NCI-H128 (cell line): ENCODE results near the gene ITGB4.

Experiments
- DNase-seq: peaks from one replicate; lab custom pipeline; 2025; ENCODE audit not compliant: unreplicated experiment; lab: John Stamatoyannopoulos, UW

The ITGB4 gene

GRCh38 chr17:75720656-75721462, at the start of gene ITGB4:
Gene ITGB4 (plus strand): TSS chr17:75721459. CDS start chr17:75724704, 3,245 bp downstream.
- no peak for DNase-seq

DNA sequence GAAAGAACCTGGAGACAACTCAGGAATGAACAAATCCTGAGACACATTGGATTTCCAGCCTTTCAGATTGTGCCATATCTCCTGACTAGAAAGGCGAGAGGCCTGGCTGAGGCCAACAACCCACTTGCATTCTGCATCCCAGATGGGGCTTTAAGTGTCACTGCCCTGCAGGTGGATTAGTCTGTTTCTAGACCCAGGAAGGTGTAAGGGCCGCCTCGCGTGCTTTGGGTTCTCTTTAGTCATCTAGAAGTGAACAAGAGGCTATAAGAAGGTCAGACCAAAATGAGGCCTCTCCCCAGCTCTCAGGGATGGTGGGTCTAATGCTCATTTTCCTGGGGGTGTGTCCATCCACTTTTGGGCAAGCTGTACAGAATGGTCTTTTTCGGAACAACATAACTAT, 49.2 kb upstream of the ITGB4 start:
- DNase-seq, result no peak

GRCh38 chr17:75673487-75673886, 47.8 kb upstream of the ITGB4 start:
- DNase-seq, result no peak

DNA sequence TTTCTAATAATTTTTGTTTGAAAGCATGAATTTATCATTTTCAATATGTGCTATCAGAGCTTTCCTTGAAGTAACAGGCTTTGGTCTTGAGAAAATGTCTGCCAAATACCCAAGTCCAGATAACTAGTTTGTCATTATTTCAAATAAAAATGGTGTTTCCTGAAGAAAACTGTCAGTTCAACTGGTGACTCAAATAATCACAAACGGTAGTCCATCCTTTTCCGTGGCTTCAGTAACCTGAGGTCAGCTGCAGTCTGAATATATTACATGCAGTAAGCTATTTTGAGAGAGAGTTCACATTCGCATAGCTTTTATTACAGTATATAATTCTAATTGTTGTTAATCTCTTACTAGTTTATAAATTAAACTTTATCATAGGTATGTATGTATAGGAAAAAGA, 44.8 kb upstream of the ITGB4 start:
- DNase-seq, result no peak

DNA sequence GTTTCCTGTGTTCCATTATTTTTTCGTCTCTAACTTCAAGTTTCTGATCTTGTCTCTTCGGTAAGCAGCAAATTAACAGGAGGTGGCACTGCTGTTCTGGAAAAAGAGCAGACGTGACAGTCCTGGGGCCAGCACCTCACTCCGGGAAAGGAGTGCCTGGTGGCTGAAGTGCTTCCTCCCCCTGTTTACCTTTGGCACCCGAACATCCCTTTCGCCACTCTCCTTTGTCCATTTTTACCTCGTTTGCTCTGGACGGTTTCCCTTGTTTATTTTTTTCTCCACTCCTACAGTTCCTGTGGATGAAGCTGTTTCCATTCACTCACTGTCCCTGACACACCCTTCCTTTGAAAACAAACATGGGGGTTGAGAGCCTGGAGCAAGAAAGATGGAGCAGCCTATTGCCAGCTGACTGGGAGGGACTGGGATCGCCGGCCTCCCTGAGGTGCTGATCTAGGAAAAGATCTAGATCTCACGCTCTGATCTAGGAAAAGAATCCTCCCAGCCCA, 41.5 kb upstream of the ITGB4 start:
- DNase-seq, result no peak

DNA sequence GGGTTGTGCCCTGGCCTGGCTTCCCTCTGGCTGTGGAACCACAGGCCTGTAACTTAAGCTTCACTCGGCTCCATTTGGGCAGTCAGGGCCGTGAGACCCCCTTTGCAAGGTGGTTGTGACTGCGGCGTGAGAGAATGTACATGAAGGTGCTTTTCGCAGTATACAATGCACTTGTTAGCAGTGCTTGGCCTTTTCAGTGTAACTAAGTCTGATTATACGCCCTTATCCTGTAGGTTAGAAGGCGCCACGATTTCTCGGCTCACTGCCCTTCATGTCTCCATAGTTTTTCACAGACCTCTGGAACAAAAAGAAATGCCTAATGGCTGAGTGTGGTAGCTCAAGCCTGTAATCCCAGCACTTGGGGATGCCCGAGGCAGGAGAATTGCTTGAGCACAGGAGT, 40.8 kb upstream of the ITGB4 start:
- no peak for DNase-seq

- DNase-seq, result no peak
Observed at GRCh38 chr17:75681289-75681688, 40.0 kb upstream of the ITGB4 start.

DNA sequence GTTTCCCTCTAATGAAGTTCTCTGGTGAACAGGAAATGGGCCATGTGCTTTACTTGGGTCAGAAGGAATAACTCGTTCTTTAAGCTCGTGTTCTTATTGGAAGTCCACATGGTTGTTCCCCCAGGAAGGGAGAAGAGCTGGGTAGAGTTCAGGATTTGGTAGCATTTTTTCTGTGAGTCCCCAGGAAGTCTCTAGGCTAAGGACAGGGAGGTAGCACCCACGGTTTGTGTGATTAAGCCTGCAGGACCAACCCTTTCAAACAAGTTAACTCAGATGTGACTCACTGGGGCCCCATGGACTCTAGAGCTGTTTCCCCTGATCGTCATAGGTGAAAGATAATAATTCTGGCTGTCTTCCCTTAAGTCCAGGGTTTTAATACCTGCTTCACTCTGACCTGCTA, 37.7 kb upstream of the ITGB4 start:
- DNase-seq, result no peak

DNA sequence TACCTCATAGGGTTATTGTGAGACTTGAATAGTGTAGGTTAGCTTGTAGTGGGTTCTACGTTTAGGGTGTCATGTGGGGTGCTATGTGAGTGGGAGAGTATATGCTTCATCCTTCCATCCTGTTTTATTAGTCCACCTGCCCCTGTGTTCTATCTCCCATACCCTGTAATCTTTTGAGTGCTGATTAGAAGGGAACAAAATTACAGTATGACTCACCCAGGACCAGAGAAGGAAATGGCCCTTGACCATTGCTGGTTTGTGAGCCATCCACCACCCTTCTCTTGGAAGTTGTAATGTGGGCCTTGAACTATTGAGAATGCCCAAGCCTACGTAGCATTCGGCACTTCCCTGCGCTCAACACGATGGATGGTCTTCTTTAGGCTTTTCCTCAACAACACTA, 37.0 kb upstream of the ITGB4 start:
- DNase-seq, result no peak

- DNase-seq, result no peak
Observed at GRCh38 chr17:75684924-75685323, 36.3 kb upstream of the ITGB4 start.

DNA sequence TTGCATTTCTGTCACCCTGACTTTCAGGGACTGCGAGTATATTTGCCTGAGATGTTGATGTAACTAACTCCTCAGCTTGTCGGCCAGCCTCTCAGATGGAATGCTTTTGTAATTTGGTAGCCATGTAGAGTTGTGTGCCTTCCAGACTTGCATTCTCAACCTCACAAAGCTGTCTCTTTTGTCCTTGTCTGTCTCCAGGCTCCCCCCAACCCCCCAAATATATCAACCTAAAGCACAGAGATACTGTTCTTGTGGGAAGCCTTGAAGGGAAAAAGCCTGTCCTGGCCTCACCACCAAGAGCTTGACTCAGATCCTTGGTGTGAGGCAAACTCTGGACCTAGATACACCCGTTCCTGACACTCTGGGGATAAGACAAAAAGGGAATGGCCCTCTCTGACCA, 35.8 kb upstream of the ITGB4 start:
- no peak for DNase-seq

- no peak for DNase-seq
Observed at GRCh38 chr17:75688209-75688825, 32.9 kb upstream of the ITGB4 start.

DNA sequence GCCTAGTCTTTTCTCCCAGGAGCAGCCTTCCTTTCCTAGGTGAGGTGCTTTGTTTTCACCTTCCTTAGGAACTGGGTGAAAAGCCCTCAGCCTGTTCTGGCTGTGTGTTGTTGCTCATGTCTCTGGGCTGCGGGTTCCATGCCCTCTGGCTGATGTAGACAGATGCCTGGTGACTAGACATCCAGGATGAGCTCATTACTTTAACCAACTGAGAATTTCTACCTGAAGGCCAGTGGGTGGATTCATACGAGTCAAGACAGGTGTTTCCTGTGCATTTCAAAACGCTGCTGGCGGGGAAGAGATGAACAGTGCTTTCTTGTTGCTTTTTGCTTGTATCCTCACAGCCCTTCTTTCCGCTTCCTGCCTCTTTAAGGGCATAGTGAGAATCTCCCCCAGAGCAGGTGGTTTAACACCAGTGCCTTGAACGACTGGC, 31.8 kb upstream of the ITGB4 start:
- DNase-seq, result no peak

GRCh38 chr17:75691371-75691791, 29.9 kb upstream of the ITGB4 start:
- no peak for DNase-seq

DNA sequence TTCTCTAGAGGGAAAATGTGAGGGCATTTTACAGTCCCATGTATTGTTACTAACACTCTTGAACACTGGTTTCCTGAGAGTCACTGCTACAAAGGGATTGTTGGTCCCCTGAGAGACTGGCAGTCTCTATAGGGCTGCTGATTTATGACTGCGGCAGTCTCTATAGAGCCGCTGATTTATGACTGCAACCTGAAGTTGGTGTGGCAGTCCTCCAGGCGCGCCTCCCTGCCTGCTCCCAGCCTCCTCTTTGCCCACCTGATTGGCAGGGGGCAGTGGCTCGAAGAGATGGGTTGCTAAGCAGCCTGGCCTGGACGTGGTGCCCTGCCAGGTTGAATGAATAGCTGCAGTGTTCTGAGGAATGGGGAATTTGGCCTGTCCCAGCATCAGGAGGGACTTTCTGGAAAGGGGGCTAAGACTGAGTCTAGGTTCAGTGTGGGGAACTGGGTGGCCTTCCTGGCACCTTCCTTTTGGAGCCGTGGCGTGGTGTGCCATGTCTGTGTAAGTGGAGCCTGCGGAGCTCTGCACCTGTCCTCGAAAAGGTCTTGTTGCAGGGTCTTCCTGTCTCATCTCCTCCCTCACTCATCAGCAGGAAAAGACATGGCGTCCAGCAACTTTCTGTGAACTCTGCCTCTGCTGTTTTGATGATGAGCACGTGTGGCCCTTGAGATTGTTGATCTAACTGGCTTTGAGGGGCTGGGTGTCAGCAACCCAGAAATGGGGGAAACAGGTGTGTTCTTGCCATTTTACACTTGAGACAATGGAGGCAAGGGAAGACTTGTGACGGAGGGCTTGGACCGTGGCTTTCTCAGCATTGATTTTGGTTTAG, 29.2 kb upstream of the ITGB4 start:
- no peak for DNase-seq

- DNase-seq, result no peak
Observed at GRCh38 chr17:75692976-75693375, 28.3 kb upstream of the ITGB4 start.

- DNase-seq, result no peak
Observed at GRCh38 chr17:75693500-75694481, 27.5 kb upstream of the ITGB4 start.

DNA sequence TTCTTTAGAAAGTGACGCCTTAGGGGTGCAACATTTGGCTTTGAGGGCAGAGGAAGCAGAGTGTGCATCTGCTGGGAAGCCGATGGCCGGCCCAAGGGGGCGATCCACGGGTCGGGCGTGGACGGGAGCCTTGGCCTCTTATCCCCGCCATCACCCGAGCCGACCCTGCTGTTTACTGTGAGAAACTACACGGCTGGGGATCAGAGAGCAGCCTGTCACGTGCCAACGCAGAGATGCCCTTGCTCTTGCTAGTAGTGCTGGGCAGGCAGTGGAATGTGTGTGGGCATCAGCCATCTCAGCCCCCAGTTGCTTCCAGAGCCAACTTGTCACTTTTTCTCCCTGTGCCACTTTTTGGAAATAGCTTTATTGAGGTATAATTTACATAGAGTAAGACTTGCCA, 26.7 kb upstream of the ITGB4 start:
- no peak for DNase-seq

DNA sequence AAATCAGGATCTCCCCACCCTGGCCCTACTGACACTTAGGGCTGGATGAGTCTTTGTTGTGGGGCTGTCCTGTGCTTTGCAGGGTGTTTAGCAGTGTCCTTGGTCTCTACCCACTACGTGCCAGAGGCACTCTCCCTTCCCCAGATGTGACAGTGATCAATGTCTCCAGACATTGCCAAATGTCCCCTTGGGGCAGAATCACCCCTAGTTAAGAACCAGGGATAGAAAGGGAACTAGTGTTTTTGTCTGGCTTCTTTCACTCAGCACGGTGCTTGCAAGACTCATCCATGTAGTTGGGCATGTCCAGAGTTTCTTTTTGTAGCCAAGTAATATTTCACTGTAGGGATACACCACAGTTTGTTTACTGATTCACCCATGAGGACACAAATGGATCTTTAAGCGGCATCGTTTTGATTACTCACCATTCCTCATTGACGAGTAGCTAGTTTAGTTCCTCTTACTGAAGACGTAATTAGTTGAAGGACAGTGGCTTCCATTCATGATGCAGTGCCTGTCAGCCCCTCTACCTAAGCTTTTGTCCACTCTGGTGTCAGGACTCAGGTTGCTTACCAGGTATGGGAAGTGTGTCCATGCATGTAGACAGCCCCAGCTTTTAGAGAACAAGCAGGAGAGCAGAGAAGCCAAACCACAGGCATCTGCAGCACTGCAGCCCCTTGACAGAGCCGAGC, 26.0 kb upstream of the ITGB4 start:
- DNase-seq, result no peak

DNA sequence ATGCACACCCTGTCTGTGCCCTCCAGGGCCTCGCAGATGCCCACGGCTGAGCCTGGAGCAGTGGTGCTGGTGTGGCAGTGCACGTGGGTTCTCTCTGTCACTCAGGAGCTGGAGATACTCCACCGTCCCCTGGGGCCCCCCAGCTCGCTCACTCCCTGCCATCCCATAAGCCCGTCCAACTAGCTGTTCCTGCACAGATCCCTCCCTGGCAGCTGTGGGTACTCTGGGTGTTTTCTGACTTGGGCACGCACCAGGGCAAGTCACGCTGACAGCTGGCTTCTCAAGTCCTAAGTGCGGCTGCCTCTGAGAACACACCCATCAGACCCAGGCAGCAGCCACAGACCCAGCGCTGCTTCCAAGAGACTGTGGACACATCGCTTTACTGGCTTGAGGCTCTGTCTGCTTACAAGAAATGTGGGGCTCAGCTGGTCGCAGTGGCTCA, 25.4 kb upstream of the ITGB4 start:
- no peak for DNase-seq
